Mesendoderm (in vitro differentiated cells): ENCODE results near the gene KRTAP12-3.

ENCODE experiments used
- DNase-seq: peaks from one replicate; pipeline ENCODE4 v3.0.0; 2013
- H2AK5ac ChIP-seq: 2 replicates; pipeline ENCODE4 v1.6.1; 2013; ENCODE audit warnings: low read length, inconsistent platforms
- H2BK120ac ChIP-seq: 2 replicates; pipeline ENCODE4 v1.6.1; 2013; ENCODE audit warnings: low read depth, mild to moderate bottlenecking, low read length, moderate library complexity, mixed read lengths
- H2BK15ac ChIP-seq: replicated peaks from 2 replicates; pipeline ENCODE4 v1.6.1; 2013; ENCODE audit warnings: low read depth, mild to moderate bottlenecking, moderate library complexity
- H2BK5ac ChIP-seq: 2 replicates; pipeline ENCODE4 v1.6.1; 2013; ENCODE audit warnings: low read length, inconsistent platforms
- H3K18ac ChIP-seq: 2 replicates; pipeline ENCODE4 v1.6.1; 2013; ENCODE audit warnings: mild to moderate bottlenecking, low read length, mixed read lengths
- H3K23ac ChIP-seq: one replicate; pipeline ENCODE4 v1.6.1; 2013; ENCODE audit warnings: low read length
- H3K27ac ChIP-seq: 2 replicates; pipeline ENCODE4 v1.5.1; 2013; ENCODE audit warnings: low read depth, mild to moderate bottlenecking, inconsistent platforms, low read length, moderate library complexity
- H3K27me3 ChIP-seq: 2 replicates; pipeline ENCODE4 v1.6.1; 2013; ENCODE audit warnings: low read length, control low read depth, mild to moderate bottlenecking, inconsistent platforms; ENCODE audit not compliant: insufficient read depth, poor library complexity
- H3K36me3 ChIP-seq: 2 replicates; pipeline ENCODE4 v1.6.1; 2013; ENCODE audit warnings: low read length, inconsistent platforms; ENCODE audit not compliant: control insufficient read depth, insufficient read depth
- H3K4ac ChIP-seq: one replicate; pipeline ENCODE4 v1.6.1; 2013; ENCODE audit warnings: low read depth, mild to moderate bottlenecking, low read length, moderate library complexity
- H3K4me1 ChIP-seq: 2 replicates; pipeline ENCODE4 v1.6.1; 2013; ENCODE audit warnings: low read depth, low read length, inconsistent platforms; ENCODE audit not compliant: control insufficient read depth
- H3K4me2 ChIP-seq: 2 replicates; pipeline ENCODE4 v1.6.1; 2013; ENCODE audit warnings: low read length
- H3K4me3 ChIP-seq: 2 replicates; pipeline ENCODE4 v1.5.1; 2013; ENCODE audit warnings: mild to moderate bottlenecking, low read length
- H3K56ac ChIP-seq: one replicate; pipeline ENCODE4 v1.6.1; 2013; ENCODE audit warnings: low read length
- H3K79me1 ChIP-seq: 2 replicates; pipeline ENCODE4 v1.6.1; 2013; ENCODE audit warnings: low read length, inconsistent platforms
- H3K79me2 ChIP-seq: 2 replicates; pipeline ENCODE4 v1.6.1; 2013; ENCODE audit warnings: mild to moderate bottlenecking, low read length; ENCODE audit not compliant: control insufficient read depth, insufficient read depth
- H3K9ac ChIP-seq: 2 replicates; pipeline ENCODE4 v1.6.1; 2013; ENCODE audit warnings: low read length, inconsistent platforms
- H4K5ac ChIP-seq: one replicate; pipeline ENCODE4 v1.6.1; 2013; ENCODE audit warnings: low read length
- H4K8ac ChIP-seq: one replicate; pipeline ENCODE4 v1.6.1; 2013; ENCODE audit warnings: low read depth, mild to moderate bottlenecking, control low read depth, low read length, moderate library complexity
- WGBS: extraction: QIAGEN DNeasy Blood & Tissue Kit; methylation state at CpG from one replicate; pipeline ENCODE4 v1.1.7; 2013; ENCODE audit warnings: low lambda C conversion rate, missing lambda C conversion rate; ENCODE audit not compliant: insufficient coverage; ENCODE audit errors: extremely low coverage; 5-methylcytosine and 5-hydroxymethylcytosine counted together

Gene KRTAP12-3

GRCh38 chr21:44691686-44692085 is 34.0 kb downstream of the KRTAP12-3 start:
- WGBS: no CpG with 5 or more reads among the region's 2 CpGs
- H4K8ac ChIP-seq: no peak overlapping the region
- no peak overlapping the region for H3K27ac ChIP-seq

GRCh38 chr21:44692798-44693512 is 35.2 kb downstream of the KRTAP12-3 start:
- Histone ChIP-seq H4K5ac (no peak overlapping the region), H3K56ac (no peak overlapping the region), H4K8ac (no peak overlapping the region), H2BK5ac (no peak overlapping the region), H3K79me2 (peaks cover 2% of the 10 kb centered on the region), H3K4me2 (no peak overlapping the region), H3K4ac (no peak overlapping the region), H3K4me3 (no peak overlapping the region), H2BK120ac (no peak overlapping the region), H3K9ac (no peak overlapping the region), H2AK5ac (no peak overlapping the region), H3K79me1 (no peaks in the 10 kb centered on the region), H3K36me3 (no peaks in the 10 kb centered on the region), H3K27me3 (no peaks in the 10 kb centered on the region), H3K4me1 (peaks cover 3% of the 10 kb centered on the region), H3K27ac (no peak overlapping the region), H3K18ac (no peak overlapping the region), H3K23ac (no peak overlapping the region), H2BK15ac (no peak overlapping the region)
- no peak for DNase-seq
- WGBS: no CpG with 5 or more reads among the region's 2 CpGs

More at GRCh38 chr21:44691686-44692085, 34.0 kb downstream of the KRTAP12-3 start:
- Histone ChIP-seq H2BK15ac (no peak overlapping the region), H3K36me3 (no peaks in the 10 kb centered on the region), H3K79me1 (no peaks in the 10 kb centered on the region), H3K18ac (no peak overlapping the region), H4K5ac (no peak overlapping the region), H3K4ac (no peak overlapping the region), H3K79me2 (peaks cover 2% of the 10 kb centered on the region), H2BK5ac (no peak overlapping the region), H3K56ac (no peak overlapping the region), H2BK120ac (no peak overlapping the region), H3K23ac (no peak overlapping the region), H3K4me1 (peaks cover 5% of the 10 kb centered on the region), H3K27me3 (no peaks in the 10 kb centered on the region), H3K4me2 (no peak overlapping the region), H2AK5ac (no peak overlapping the region), H3K9ac (no peak overlapping the region), H3K4me3 (no peak overlapping the region)
- no peak for DNase-seq

- Histone ChIP-seq H3K4me1 (peaks cover 7% of the 10 kb centered on the region), H4K5ac (no peak overlapping the region), H2BK120ac (no peak overlapping the region), H3K36me3 (no peaks in the 10 kb centered on the region), H3K4ac (no peak overlapping the region), H2AK5ac (no peak overlapping the region), H3K18ac (no peak overlapping the region), H3K27me3 (no peaks in the 10 kb centered on the region), H2BK5ac (no peak overlapping the region), H3K27ac (no peak overlapping the region), H3K4me3 (no peak overlapping the region), H3K79me2 (peaks cover 2% of the 10 kb centered on the region), H3K4me2 (no peak overlapping the region), H3K56ac (no peak overlapping the region), H3K79me1 (no peaks in the 10 kb centered on the region), H3K9ac (no peak overlapping the region), H2BK15ac (no peak overlapping the region), H3K23ac (no peak overlapping the region), H4K8ac (no peak overlapping the region)
- no peak for DNase-seq
- WGBS: no CpG with 5 or more reads among the region's 11 CpGs
These were observed 37.0 kb downstream of the KRTAP12-3 start for GRCh38 chr21:44694776-44695175.

GRCh38 chr21:44695184-44695583 is 37.5 kb downstream of the KRTAP12-3 start:
- H3K4me1 ChIP-seq: peaks cover 7% of the 10 kb centered on the region
- no peak overlapping the region for H2BK120ac ChIP-seq
- WGBS: no CpG with 5 or more reads among the region's 8 CpGs
- H2AK5ac ChIP-seq: no peak overlapping the region
- H3K18ac ChIP-seq: no peak overlapping the region
- H3K36me3 ChIP-seq: no peaks in the 10 kb centered on the region
- H3K4ac ChIP-seq: no peak overlapping the region
- H3K79me2 ChIP-seq: peaks cover 2% of the 10 kb centered on the region
- H3K27me3 ChIP-seq: no peaks in the 10 kb centered on the region
- H3K56ac ChIP-seq: no peak overlapping the region
- no peak overlapping the region for H3K23ac ChIP-seq
- no peak overlapping the region for H3K4me2 ChIP-seq
- no peak overlapping the region for H4K8ac ChIP-seq
- no peak overlapping the region for H2BK5ac ChIP-seq
- H3K4me3 ChIP-seq: no peak overlapping the region
- H3K9ac ChIP-seq: no peak overlapping the region
- no peak overlapping the region for H4K5ac ChIP-seq
- H3K27ac ChIP-seq: no peak overlapping the region
- H3K79me1 ChIP-seq: no peaks in the 10 kb centered on the region
- no peak for DNase-seq
- H2BK15ac ChIP-seq: no peak overlapping the region

- H2BK15ac ChIP-seq: no peak overlapping the region
- no peak overlapping the region for H3K4ac ChIP-seq
- WGBS: no CpG with 5 or more reads among the region's 8 CpGs
- no peak overlapping the region for H3K23ac ChIP-seq
- H3K4me3 ChIP-seq: no peak overlapping the region
- no peak overlapping the region for H2BK120ac ChIP-seq
- H3K4me1 ChIP-seq: peaks cover 7% of the 10 kb centered on the region
- no peaks in the 10 kb centered on the region for H3K27me3 ChIP-seq
- no peak overlapping the region for H3K27ac ChIP-seq
- H2BK5ac ChIP-seq: no peak overlapping the region
- DNase-seq: no peak
- H3K18ac ChIP-seq: peak overlapping the region; percentile 18
- H3K79me2 ChIP-seq: peaks cover 2% of the 10 kb centered on the region
- no peak overlapping the region for H3K4me2 ChIP-seq
- no peak overlapping the region for H4K8ac ChIP-seq
- peak overlapping the region; percentile 64 for H3K56ac ChIP-seq
- no peak overlapping the region for H4K5ac ChIP-seq
- H3K9ac ChIP-seq: no peak overlapping the region
- H3K79me1 ChIP-seq: no peaks in the 10 kb centered on the region
- H2AK5ac ChIP-seq: peak overlapping the region; percentile 65
- no peaks in the 10 kb centered on the region for H3K36me3 ChIP-seq
These were observed 37.9 kb downstream of the KRTAP12-3 start for GRCh38 chr21:44695641-44696040.

GRCh38 chr21:44696572-44696971 is 38.8 kb downstream of the KRTAP12-3 start:
- Histone ChIP-seq H3K36me3 (no peaks in the 10 kb centered on the region), H3K4me3 (no peak overlapping the region), H2BK15ac (no peak overlapping the region), H4K5ac (no peak overlapping the region), H4K8ac (no peak overlapping the region), H3K18ac (no peak overlapping the region), H2BK120ac (no peak overlapping the region), H3K4ac (no peak overlapping the region), H3K9ac (no peak overlapping the region), H3K79me1 (no peaks in the 10 kb centered on the region), H2BK5ac (no peak overlapping the region), H3K56ac (peak overlapping the region; percentile 15), H3K27ac (no peak overlapping the region), H2AK5ac (no peak overlapping the region), H3K23ac (no peak overlapping the region), H3K4me1 (peaks cover 7% of the 10 kb centered on the region), H3K79me2 (peaks cover 2% of the 10 kb centered on the region), H3K27me3 (no peaks in the 10 kb centered on the region), H3K4me2 (no peak overlapping the region)
- DNase-seq: no peak
- no CpG with 5 or more reads among the region's 10 CpGs for WGBS
